Tibial nerve (tissue), 4 donors: ENCODE results near the gene RAB3IL1. TPM values are rescaled to one million over a fixed set of nuclear protein-coding genes. Genes with fewer than 3 reads are reported as not detected.
"Not testable (repeated sequence)": the region's sequence is repeated elsewhere in the genome, so short reads cannot be mapped to it uniquely, and the experiment has no call there.

Experiments used
- DNase-seq, 2 donors: peaks; one replicate each; pipeline ENCODE4 v3.0.0-alpha.2; 2019; ENCODE audit warnings: low spot score in 2 of 2
- H3K27ac ChIP-seq, 4 donors: fragments of 200-600 bp; sonication (generic) in 3 of 4; one replicate each; pipeline ENCODE4 v1.5.1; 2017 to 2019; ENCODE audit warnings: mild to moderate bottlenecking in 1 of 4
- H3K27me3 ChIP-seq, 2 donors: fragments of 200-600 bp; sonication (generic) in 1 of 2; one replicate each; pipeline versions ENCODE4 v1.5.1 to v1.6.0; 2017 to 2019
- H3K36me3 ChIP-seq, 3 donors: fragments of 200-600 bp; sonication (generic); one replicate each; pipeline ENCODE4 v1.5.1; 2018 to 2019
- H3K4me1 ChIP-seq, 4 donors: fragments of 200-600 bp; sonication (generic) in 3 of 4; one replicate each; pipeline ENCODE4 v1.5.1; 2017 to 2019
- H3K4me3 ChIP-seq, 4 donors: fragments of 200-600 bp; sonication (generic) in 3 of 4; one replicate each; pipeline ENCODE4 v1.5.1; 2017 to 2019; ENCODE audit warnings: mild to moderate bottlenecking in 1 of 4, moderate library complexity in 1 of 4
- H3K9me3 ChIP-seq, 4 donors: fragments of 200-600 bp; sonication (generic) in 3 of 4; one replicate each; pipeline ENCODE4 v1.5.1; 2017 to 2019
- CTCF ChIP-seq, 5 experiments: fragments of 200-600 bp in 3 of 5; fragments of 450-650 bp in 2 of 5; sonication (generic) in 3 of 5; IDR thresholded peaks; one replicate each; pipeline ENCODE4 v1.5.1; 2016 to 2019; ENCODE audit warnings: antibody characterized with exemption in 5 of 5, mild to moderate bottlenecking in 3 of 5, moderate library complexity in 2 of 5
- EP300 ChIP-seq, 2 donors: sonication (generic); formaldehyde crosslinking; IDR thresholded peaks; one replicate each; pipeline ENCODE4 v1.6.1; 2017; ENCODE audit warnings: antibody characterized with exemption in 2 of 2, mild to moderate bottlenecking in 1 of 2
- POLR2A ChIP-seq, 2 donors: fragments of 450-650 bp; IDR thresholded peaks; one replicate each; pipeline ENCODE4 v1.6.1; 2017; ENCODE audit warnings: antibody characterized with exemption in 2 of 2, mild to moderate bottlenecking in 2 of 2, moderate library complexity in 2 of 2
- WGBS, 2 donors: methylation state at CpG; one replicate each; pipeline ENCODE4 v1.1.5; 2018; 5-methylcytosine and 5-hydroxymethylcytosine counted together
- total RNA-seq, 4 donors: library from RNA; depleted of rRNA; stranded (reverse); fragments of >200 nt; gene quantifications; one replicate each; pipeline ENCODE4 v1.1.0, GENCODE V29; 2016

The RAB3IL1 gene
- total RNA-seq, 4 donors from 2014 or later = 58.8 to 127 (median 71.1) TPM

DNA sequence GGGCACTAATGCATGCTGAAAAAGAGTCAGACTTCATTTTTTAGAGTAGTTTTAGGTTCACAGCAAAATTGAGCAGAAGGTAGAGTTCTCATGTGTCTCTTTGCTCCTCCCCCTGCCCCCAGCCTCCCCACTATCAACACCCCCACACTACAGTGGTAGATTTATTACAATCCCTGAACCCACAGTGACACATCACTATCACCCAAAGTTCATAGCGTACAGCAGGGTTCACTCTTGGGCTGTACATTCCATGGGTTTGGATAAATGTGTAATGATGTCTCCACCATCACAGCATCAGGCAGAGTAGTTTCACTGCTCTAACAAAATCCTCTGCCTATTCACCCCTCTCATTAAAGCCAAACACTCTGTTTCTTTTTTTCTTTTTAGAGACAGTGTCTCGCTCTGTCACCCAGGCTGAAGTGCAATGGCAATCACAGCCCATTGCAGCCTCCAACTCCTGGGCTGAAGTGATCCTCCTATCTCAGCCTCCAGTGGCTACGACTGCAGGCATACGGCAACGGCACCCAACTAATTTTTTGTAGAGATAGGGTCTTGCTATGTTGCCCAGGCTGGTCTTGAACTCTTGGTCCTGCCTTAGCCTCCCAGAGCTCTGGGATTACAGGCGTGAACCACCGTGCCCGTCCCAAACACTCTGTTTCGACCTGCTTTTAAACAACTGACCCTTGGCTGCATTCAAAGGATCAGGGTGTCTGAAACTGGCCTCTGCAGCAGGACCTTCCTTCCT, 36.9 kb upstream of the RAB3IL1 start:
- peak overlapping the region; percentile 91 to 96 (median 93) for H3K27ac ChIP-seq
- peaks cover 0 to 54% (median 27%) of the 10 kb centered on the region in 4 donors for H3K4me1 ChIP-seq
- H3K27me3 ChIP-seq = no peaks in the 10 kb centered on the region
- peak overlapping the region in 3 of 4 donors; percentile 8 to 56 (median 37) for H3K4me3 ChIP-seq
- TF ChIP-seq CTCF (IDR thresholded peaks at IDR 0.05) = no peak
- TF ChIP-seq EP300 (IDR thresholded peaks at IDR 0.05) = no peak
- no peak for TF ChIP-seq POLR2A (IDR thresholded peaks at IDR 0.05)
- no peaks in the 10 kb centered on the region for H3K9me3 ChIP-seq
- peaks cover 0 to 31% (median 2%) of the 10 kb centered on the region in 3 donors for H3K36me3 ChIP-seq
- 91 to 92% methylated on average over 8 to 9 of the region's 9 CpGs for WGBS, 2 donors
- no peak for DNase-seq

DNA sequence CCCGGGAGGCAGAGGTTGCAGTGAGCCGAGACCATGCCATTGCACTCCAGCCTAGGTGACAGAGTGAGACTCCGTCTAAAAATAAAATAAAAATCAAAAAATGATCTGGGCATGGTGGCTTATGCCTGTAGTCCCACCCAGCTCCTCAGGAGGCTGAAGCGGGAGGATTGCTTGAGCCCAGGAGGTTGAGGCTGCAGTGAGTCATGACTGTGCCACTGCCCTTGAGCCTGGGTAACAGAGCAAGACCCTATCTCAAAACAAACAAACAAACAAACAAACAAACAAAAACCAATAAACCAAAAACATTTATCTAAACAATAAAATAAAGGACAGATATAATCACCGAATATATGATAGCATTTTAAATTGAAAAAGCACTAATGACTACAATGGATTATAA, 36.3 kb upstream of the RAB3IL1 start:
- Histone ChIP-seq H3K27ac (peak overlapping the region in 3 of 4 donors; percentile 91 to 94 (median 92)), H3K36me3 (peaks cover 0 to 25% (median 2%) of the 10 kb centered on the region in 3 donors), H3K4me1 (peaks cover 0 to 61% (median 31%) of the 10 kb centered on the region in 4 donors)
- not testable (repeated sequence) for DNase-seq, H3K4me3 ChIP-seq, H3K27me3 ChIP-seq, H3K9me3 ChIP-seq
- 94 to 96% methylated on average over 5 of the region's 5 CpGs for WGBS, 2 donors

GRCh38 chr11:61952882-61953281, 35.5 kb upstream of the RAB3IL1 start:
- Histone ChIP-seq H3K36me3 (peaks cover 0 to 17% (median 2%) of the 10 kb centered on the region in 3 donors), H3K27me3 (no peaks in the 10 kb centered on the region), H3K4me3 (no peak overlapping the region), H3K4me1 (peaks cover 0 to 68% (median 37%) of the 10 kb centered on the region in 4 donors), H3K27ac (peak overlapping the region in 2 of 4 donors; percentile 92 to 94), H3K9me3 (no peaks in the 10 kb centered on the region)
- TF ChIP-seq CTCF (IDR thresholded peaks at IDR 0.05) (no peak), EP300 (IDR thresholded peaks at IDR 0.05) (no peak), POLR2A (IDR thresholded peaks at IDR 0.05) (no peak)
- 87 to 89% methylated on average over 3 of the region's 3 CpGs for WGBS, 2 donors
- no peak for DNase-seq

- no peak for DNase-seq
- WGBS, 2 donors = 89% methylated on average over 11 of the region's 11 CpGs
- Histone ChIP-seq H3K9me3 (no peaks in the 10 kb centered on the region), H3K27ac (peak overlapping the region in 3 of 4 donors; percentile 74 to 94 (median 92)), H3K36me3 (peaks cover 0 to 5% (median 0%) of the 10 kb centered on the region in 3 donors), H3K4me1 (peaks cover 0 to 75% (median 44%) of the 10 kb centered on the region in 4 donors), H3K4me3 (peak overlapping the region in 1 of 4 donors; percentile 6), H3K27me3 (no peaks in the 10 kb centered on the region)
- TF ChIP-seq EP300 (IDR thresholded peaks at IDR 0.05) (no peak), POLR2A (IDR thresholded peaks at IDR 0.05) (no peak)
Measured at GRCh38 chr11:61951484-61952135, 34.2 kb upstream of the RAB3IL1 start.

DNA sequence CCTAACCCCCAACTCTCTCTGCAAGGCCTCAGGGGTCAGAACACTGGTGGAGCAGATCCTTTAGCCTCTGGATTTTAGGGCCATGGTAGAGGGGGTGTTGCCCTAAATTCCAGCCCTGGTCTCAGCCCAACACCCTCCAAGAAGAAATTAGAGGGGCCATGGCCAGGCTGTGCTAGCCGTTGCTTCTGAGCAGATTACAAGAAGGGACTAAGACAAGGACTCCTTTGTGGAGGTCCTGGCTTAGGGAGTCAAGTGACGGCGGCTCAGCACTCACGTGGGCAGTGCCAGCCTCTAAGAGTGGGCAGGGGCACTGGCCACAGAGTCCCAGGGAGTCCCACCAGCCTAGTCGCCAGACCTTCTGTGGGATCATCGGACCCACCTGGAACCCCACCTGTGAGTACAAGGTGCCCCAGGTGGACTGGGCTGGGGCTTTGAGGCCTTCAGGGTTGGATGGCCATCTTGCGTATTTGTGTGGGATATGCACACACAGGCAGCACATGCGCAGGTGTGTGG, 32.7 kb upstream of the RAB3IL1 start, which contains the start of gene BEST1:
Gene BEST1 (plus strand): TSS at position 317 of the 513 bp plus-strand sequence. CDS start 1,456 bp downstream, outside the sequence.
- Histone ChIP-seq H3K9me3 (no peaks in the 10 kb centered on the region), H3K4me1 (peaks cover 0 to 63% (median 34%) of the 10 kb centered on the region in 4 donors), H3K27me3 (no peaks in the 10 kb centered on the region), H3K4me3 (peak within 1 kb of the TSS in 3 of 4 donors; percentile 19 to 37 (median 25)), H3K36me3 (no peaks in the 10 kb centered on the region), H3K27ac (peak within 1 kb of the TSS; percentile 74 to 94 (median 88))
- TF ChIP-seq EP300 (IDR thresholded peaks at IDR 0.05) (peak; percentile 62 to 87), POLR2A (IDR thresholded peaks at IDR 0.05) (peak; percentile 42 to 46), CTCF (IDR thresholded peaks at IDR 0.05) (no peak)
- whole genome bisulfite sequencing, 2 donors = 61 to 62% methylated on average over 4 to 8 of the region's 8 CpGs
- DNase-seq = no peak
